NCI-H1694 (cell line): Measurements from ENCODE around the gene PROK1.

Source experiments
- DNase-seq: peaks from one replicate; lab custom pipeline; 2025; lab: John Stamatoyannopoulos, UW

PROK1 gene

GRCh38 chr1:110465038-110465813, 14.3 kb downstream of the PROK1 start:
- DNase-seq, result peak; percentile 20

GRCh38 chr1:110465814-110466380, 14.9 kb downstream of the PROK1 start:
- DNase-seq, result no peak

GRCh38 chr1:110466646-110467280, 15.8 kb downstream of the PROK1 start:
- DNase-seq, result peak; percentile 40

- DNase-seq, result no peak
These were observed 20.2 kb downstream of the PROK1 start for GRCh38 chr1:110471131-110471530.

- no peak for DNase-seq
These were observed 21.6 kb downstream of the PROK1 start for GRCh38 chr1:110472546-110472945.

- DNase-seq, result no peak
These were observed 23.5 kb downstream of the PROK1 start for GRCh38 chr1:110474444-110474843.

GRCh38 chr1:110475362-110476027, 24.5 kb downstream of the PROK1 start:
- no peak for DNase-seq

GRCh38 chr1:110476028-110476765, 25.2 kb downstream of the PROK1 start:
- no peak for DNase-seq

- DNase-seq, result no peak
These were observed 26.1 kb downstream of the PROK1 start for GRCh38 chr1:110477041-110477440.

GRCh38 chr1:110477445-110477957, 26.6 kb downstream of the PROK1 start:
- DNase-seq, result no peak

- no peak for DNase-seq
These were observed 27.2 kb downstream of the PROK1 start for GRCh38 chr1:110477967-110478640.

- no peak for DNase-seq
These were observed 27.9 kb downstream of the PROK1 start for GRCh38 chr1:110478886-110479285.

GRCh38 chr1:110480356-110481096, 29.6 kb downstream of the PROK1 start:
- no peak for DNase-seq

GRCh38 chr1:110481968-110482623, 31.1 kb downstream of the PROK1 start:
- DNase-seq, result no peak

GRCh38 chr1:110482662-110483307, 31.8 kb downstream of the PROK1 start:
- DNase-seq, result no peak

GRCh38 chr1:110483308-110483685, 32.3 kb downstream of the PROK1 start:
- no peak for DNase-seq

GRCh38 chr1:110484801-110485200, 33.9 kb downstream of the PROK1 start:
- no peak for DNase-seq

GRCh38 chr1:110485725-110486124, 34.8 kb downstream of the PROK1 start:
- DNase-seq, result no peak

GRCh38 chr1:110487726-110488125, 36.8 kb downstream of the PROK1 start:
- DNase-seq, result no peak
